Upper lobe of left lung (tissue), 6 donors: Measurements from ENCODE around the gene BLCAP. TPM values are rescaled to one million over a fixed set of nuclear protein-coding genes. Genes with fewer than 3 reads are reported as not detected.

Source experiments
- ATAC-seq, 2 donors: fragments of 200-7000 bp; cut with Tn5 transposase; one replicate each; pipeline ENCODE4 v1.9.1; 2022; ENCODE audit warnings: mild to moderate bottlenecking in 2 of 2, moderate library complexity in 2 of 2; ENCODE audit not compliant: low FRiP score in 2 of 2
- DNase-seq, 2 donors: peaks; one replicate each; pipeline ENCODE4 v3.0.0-alpha.2; 2019 to 2020
- H3K27ac ChIP-seq, 4 donors: fragments of 200-600 bp; sonication (generic); one replicate each; pipeline ENCODE4 v1.5.1; 2016 to 2019
- H3K27me3 ChIP-seq, 4 donors: fragments of 200-600 bp; sonication (generic); one replicate each; pipeline ENCODE4 v1.5.1; 2017 to 2019
- H3K36me3 ChIP-seq, 4 donors: fragments of 200-600 bp; sonication (generic); one replicate each; pipeline ENCODE4 v1.5.1; 2016 to 2019
- H3K4me1 ChIP-seq, 4 donors: fragments of 200-600 bp; sonication (generic); one replicate each; pipeline ENCODE4 v1.5.1; 2018 to 2019
- H3K4me3 ChIP-seq, 4 donors: fragments of 200-600 bp; sonication (generic); one replicate each; pipeline ENCODE4 v1.5.1; 2017 to 2019; ENCODE audit warnings: mild to moderate bottlenecking in 2 of 4, moderate library complexity in 1 of 4
- H3K9me3 ChIP-seq, 4 donors: fragments of 200-600 bp; sonication (generic); one replicate each; pipeline ENCODE4 v1.5.1; 2018 to 2019
- EP300 ChIP-seq, 4 donors: sonication (generic); formaldehyde crosslinking; IDR thresholded peaks; one replicate each; pipeline ENCODE4 v1.5.1; 2017; ENCODE audit warnings: antibody characterized with exemption in 4 of 4, control low read depth in 2 of 4
- POLR2A ChIP-seq, 4 donors: fragments of 450-650 bp; IDR thresholded peaks; one replicate each; pipeline ENCODE4 v1.5.1; 2016 to 2017; ENCODE audit warnings: antibody characterized with exemption in 4 of 4, mild to moderate bottlenecking in 2 of 4
- POLR2AphosphoS5 ChIP-seq, 2 donors: sonication (generic); formaldehyde crosslinking; IDR thresholded peaks; one replicate each; pipeline ENCODE4 v1.5.1; 2017; ENCODE audit warnings: antibody characterized with exemption in 2 of 2
- WGBS, 2 donors: methylation state at CpG; one replicate each; pipeline ENCODE4 v1.1.5; 2017 to 2018; 5-methylcytosine and 5-hydroxymethylcytosine counted together
- total RNA-seq, 6 donors: library from RNA; depleted of rRNA in 4 of 6; stranded (reverse); fragments of >200 nt in 4 of 6; gene quantifications; one replicate each; pipeline versions ENCODE4 v1.1.0 to v1.2.1, GENCODE V29; 2016 to 2021
- TF ChIP-seq, protein P1 (sequence below), 6 experiments: fragments of 450-650 bp in 4 of 6; fragments of 200-600 bp in 2 of 6; sonication (generic) in 2 of 6; IDR thresholded peaks; one replicate each; pipeline ENCODE4 v1.5.1; 2016 to 2019; ENCODE audit warnings: antibody characterized with exemption in 6 of 6
- donor health status: DM: no; HTN: no; CAD: no; lungs with moderate emphysema.
- donor health status: DM: no; HTN: yes; CAD: no; lungs with severe emphysema.

Gene BLCAP
- total RNA-seq, 6 donors from 2014 or later: 53.4 to 79.6 (median 66.6) TPM

DNA sequence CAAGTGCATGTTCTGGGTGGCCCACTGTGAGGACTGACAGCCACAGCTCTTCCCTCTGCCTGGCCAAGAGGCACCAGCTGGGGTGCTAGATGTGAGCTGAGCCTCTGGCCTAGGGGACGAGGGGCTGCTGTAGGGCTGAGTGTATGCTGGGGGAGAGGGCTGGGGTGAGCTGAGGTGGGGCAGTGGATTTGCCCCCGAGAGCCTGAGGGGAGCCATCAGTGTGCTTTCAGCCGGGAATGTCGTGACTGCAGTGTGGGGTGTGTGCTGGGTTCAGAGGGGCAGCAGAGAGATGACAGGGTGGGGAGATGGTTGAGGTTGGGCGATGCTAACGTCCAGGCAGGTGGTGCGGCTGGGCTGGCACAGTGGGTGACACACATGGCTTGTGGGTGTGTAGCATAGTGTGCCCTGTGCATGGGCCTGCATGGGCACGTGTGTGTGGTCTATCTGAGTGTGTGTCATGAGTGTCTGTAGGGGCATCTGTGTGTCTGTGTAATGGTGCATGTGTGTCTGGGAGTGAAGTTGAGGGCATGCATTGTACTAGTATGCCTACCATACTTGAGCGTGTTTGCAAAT, 46.0 kb upstream of the BLCAP start:
- TF ChIP-seq, protein P1, sequence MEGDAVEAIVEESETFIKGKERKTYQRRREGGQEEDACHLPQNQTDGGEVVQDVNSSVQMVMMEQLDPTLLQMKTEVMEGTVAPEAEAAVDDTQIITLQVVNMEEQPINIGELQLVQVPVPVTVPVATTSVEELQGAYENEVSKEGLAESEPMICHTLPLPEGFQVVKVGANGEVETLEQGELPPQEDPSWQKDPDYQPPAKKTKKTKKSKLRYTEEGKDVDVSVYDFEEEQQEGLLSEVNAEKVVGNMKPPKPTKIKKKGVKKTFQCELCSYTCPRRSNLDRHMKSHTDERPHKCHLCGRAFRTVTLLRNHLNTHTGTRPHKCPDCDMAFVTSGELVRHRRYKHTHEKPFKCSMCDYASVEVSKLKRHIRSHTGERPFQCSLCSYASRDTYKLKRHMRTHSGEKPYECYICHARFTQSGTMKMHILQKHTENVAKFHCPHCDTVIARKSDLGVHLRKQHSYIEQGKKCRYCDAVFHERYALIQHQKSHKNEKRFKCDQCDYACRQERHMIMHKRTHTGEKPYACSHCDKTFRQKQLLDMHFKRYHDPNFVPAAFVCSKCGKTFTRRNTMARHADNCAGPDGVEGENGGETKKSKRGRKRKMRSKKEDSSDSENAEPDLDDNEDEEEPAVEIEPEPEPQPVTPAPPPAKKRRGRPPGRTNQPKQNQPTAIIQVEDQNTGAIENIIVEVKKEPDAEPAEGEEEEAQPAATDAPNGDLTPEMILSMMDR (IDR thresholded peaks at IDR 0.05): no peak
- ATAC-seq: peak; percentile 25 to 46
- WGBS, 2 donors: 84 to 86% methylated on average over 5 to 9 of the region's 9 CpGs
- no peak overlapping the region for H3K4me3 ChIP-seq
- H3K4me1 ChIP-seq: no peaks in the 10 kb centered on the region
- H3K9me3 ChIP-seq: no peaks in the 10 kb centered on the region
- no peak overlapping the region for H3K27ac ChIP-seq
- DNase-seq: no peak
- no peaks in the 10 kb centered on the region for H3K36me3 ChIP-seq
- no peaks in the 10 kb centered on the region for H3K27me3 ChIP-seq

DNA sequence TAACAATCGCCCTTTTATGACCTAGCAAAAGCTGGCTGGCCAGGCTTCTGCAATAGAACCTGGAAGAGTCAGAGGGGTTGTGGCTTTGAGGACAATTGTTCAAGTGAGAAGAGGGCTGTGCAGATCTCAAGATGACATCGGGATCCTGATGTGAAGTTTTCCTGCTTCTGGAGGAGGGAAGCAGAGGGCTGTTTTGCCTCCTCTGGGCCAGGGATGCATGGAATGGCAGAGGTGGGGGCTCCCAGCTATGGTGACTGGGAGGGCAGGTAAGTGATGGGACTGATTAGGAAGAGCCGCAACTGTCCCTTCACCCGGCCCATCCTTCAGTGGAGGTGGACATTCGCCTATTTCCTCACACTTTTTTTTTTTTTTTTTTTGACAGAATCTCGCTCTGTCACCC, 43.4 kb upstream of the BLCAP start:
- Histone ChIP-seq H3K27ac (no peak overlapping the region), H3K4me1 (no peaks in the 10 kb centered on the region), H3K27me3 (no peaks in the 10 kb centered on the region), H3K9me3 (no peaks in the 10 kb centered on the region), H3K36me3 (no peaks in the 10 kb centered on the region), H3K4me3 (no peak overlapping the region)
- 77 to 80% methylated on average over 6 of the region's 6 CpGs for WGBS, 2 donors
- ATAC-seq: no peak
- TF ChIP-seq POLR2AphosphoS5 (IDR thresholded peaks at IDR 0.05): no peak
- TF ChIP-seq, protein P1 (IDR thresholded peaks at IDR 0.05): no peak
- no peak for DNase-seq

DNA sequence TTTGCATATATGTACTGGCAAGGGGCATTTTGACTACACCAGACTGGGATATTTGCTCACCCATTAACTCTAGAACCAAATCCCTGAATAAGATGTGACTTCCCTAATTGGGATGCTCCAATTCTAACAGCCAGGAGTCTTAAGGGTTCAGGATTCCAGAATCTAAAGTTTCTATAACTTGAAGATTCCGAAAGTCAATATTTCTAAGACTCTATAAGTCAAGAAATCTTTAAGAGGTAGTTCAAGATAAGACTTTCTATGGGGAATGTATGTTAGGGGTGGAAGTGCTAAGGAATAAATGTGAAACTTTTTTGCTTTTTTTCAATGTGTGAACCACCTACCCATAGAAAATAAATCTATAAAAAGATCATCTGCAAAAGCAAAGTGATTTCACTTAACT, 42.7 kb upstream of the BLCAP start:
- 72 to 82% methylated on average over 1 of the region's 1 CpG for WGBS, 2 donors
- H3K4me1 ChIP-seq: no peaks in the 10 kb centered on the region
- H3K4me3 ChIP-seq: no peak overlapping the region
- H3K36me3 ChIP-seq: no peaks in the 10 kb centered on the region
- H3K9me3 ChIP-seq: no peaks in the 10 kb centered on the region
- no peak for TF ChIP-seq POLR2A (IDR thresholded peaks at IDR 0.05)
- TF ChIP-seq, protein P1 (IDR thresholded peaks at IDR 0.05): no peak
- TF ChIP-seq EP300 (IDR thresholded peaks at IDR 0.05): no peak
- no peak for TF ChIP-seq POLR2AphosphoS5 (IDR thresholded peaks at IDR 0.05)
- DNase-seq: no peak
- ATAC-seq: no peak
- H3K27me3 ChIP-seq: no peaks in the 10 kb centered on the region
- H3K27ac ChIP-seq: no peak overlapping the region

DNA sequence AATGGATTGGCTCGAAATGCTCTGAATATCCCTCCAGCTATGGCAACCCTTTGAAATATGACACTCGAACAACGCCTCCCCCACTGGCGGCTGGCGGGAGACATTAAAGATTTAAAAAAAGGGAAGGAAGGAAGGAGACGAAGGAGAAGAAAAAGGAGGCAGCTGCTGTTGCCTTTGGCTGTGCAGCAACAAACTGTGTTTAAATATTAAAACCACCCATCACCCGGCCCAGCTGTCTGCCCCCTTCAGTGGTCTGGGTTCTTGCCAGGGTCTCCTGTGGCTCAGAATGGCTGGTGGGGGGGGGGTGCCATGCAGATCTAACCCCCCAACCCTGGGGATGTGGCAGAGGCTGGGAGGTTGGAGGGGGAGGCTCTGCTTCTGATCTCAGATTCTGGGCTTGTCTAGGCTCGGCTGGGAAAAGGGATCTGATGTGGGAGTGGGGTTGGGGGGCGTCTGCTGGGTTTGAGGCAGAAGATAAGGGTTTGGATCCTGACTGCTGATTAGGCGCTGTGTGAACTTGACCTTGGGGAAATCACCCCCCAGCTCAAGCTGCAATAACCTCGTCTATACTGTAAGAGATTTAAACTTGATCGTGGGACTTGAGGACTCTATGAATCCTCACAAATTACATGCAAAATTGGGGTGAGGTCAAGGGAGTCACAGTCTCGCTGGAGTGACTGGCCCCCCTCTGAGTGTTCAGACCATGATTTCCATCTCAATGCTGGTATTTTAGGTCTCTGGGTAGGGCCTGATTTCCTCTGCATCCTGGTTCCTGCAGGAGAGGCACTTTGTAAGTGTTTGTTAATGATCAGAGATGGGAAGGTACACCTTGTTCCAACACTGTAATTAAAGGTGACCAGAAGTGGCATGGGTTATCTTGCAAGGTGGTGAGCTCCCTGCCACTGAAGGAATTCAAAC, 40.3 kb upstream of the BLCAP start:
- WGBS, 2 donors: 8 to 9% methylated on average over 13 of the region's 13 CpGs
- TF ChIP-seq, protein P1 (IDR thresholded peaks at IDR 0.05): no peak
- TF ChIP-seq POLR2AphosphoS5 (IDR thresholded peaks at IDR 0.05): no peak
- no peak for TF ChIP-seq POLR2A (IDR thresholded peaks at IDR 0.05)
- TF ChIP-seq EP300 (IDR thresholded peaks at IDR 0.05): no peak
- no peak overlapping the region for H3K4me3 ChIP-seq
- no peak overlapping the region for H3K27ac ChIP-seq
- peaks cover 0 to 7% (median 0%) of the 10 kb centered on the region in 4 donors for H3K27me3 ChIP-seq
- DNase-seq (no peak), ATAC-seq (no peak)
- peaks cover 3 to 7% (median 6%) of the 10 kb centered on the region in 4 donors for H3K4me1 ChIP-seq
- no peaks in the 10 kb centered on the region for H3K36me3 ChIP-seq
- H3K9me3 ChIP-seq: no peaks in the 10 kb centered on the region

DNA sequence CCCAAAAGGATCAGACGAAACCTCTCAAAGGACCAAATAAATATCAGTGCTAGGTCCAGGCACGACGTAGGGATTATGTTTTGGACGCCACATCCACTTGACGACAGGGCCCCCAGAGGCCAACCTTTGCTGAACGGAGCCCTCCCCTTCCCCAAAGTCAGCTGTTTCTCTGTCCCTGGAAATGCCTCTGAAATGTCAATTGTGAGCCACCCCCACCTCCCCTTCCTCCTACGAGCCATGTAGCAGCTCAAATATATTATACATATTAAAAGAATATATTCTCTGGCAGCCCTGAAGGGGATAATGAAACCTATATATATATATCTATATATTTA, 39.6 kb upstream of the BLCAP start:
- DNase-seq (no peak), ATAC-seq (no peak)
- no peaks in the 10 kb centered on the region for H3K9me3 ChIP-seq
- H3K4me3 ChIP-seq: no peak overlapping the region
- H3K27ac ChIP-seq: no peak overlapping the region
- no peaks in the 10 kb centered on the region for H3K36me3 ChIP-seq
- H3K27me3 ChIP-seq: peaks cover 0 to 7% (median 0%) of the 10 kb centered on the region in 4 donors
- TF ChIP-seq, protein P1 (IDR thresholded peaks at IDR 0.05): no peak
- TF ChIP-seq POLR2A (IDR thresholded peaks at IDR 0.05) (no peak), EP300 (IDR thresholded peaks at IDR 0.05) (no peak), POLR2AphosphoS5 (IDR thresholded peaks at IDR 0.05) (no peak)
- H3K4me1 ChIP-seq: peaks cover 3 to 7% (median 6%) of the 10 kb centered on the region in 4 donors
- WGBS, 2 donors: 20% methylated on average over 7 of the region's 7 CpGs
